Measurements from ENCODE around the gene SURF1.
"Not testable (repeated sequence)": the region's sequence is repeated elsewhere in the genome, so short reads cannot be mapped to it uniquely, and the experiment has no call there.

Gene SURF1

GRCh38 chr9:133356391-133357091, at the start of gene SURF1, which contains the start of gene SURF2:
Gene SURF1, minus strand, starts transcription at chr9:133356487. Its CDS starts 34 bp downstream, at chr9:133356453.
Gene SURF2, plus strand, starts transcription at chr9:133356550. Its CDS starts 43 bp downstream, at chr9:133356593.
- peak; percentile 44 for DNase-seq

GRCh38 chr9:133405508-133406438, 49.5 kb upstream of the SURF1 start:
- no peak for DNase-seq

GRCh38 chr9:133404454-133405002, 48.2 kb upstream of the SURF1 start:
- no peak for DNase-seq

GRCh38 chr9:133403766-133404453, 47.6 kb upstream of the SURF1 start:
- DNase-seq, result no peak

GRCh38 chr9:133402689-133403088, 46.4 kb upstream of the SURF1 start:
- DNase-seq, result no peak

GRCh38 chr9:133401588-133401987, 45.3 kb upstream of the SURF1 start:
- no peak for DNase-seq

GRCh38 chr9:133400292-133400691, 44.0 kb upstream of the SURF1 start:
- DNase-seq, result no peak

GRCh38 chr9:133397895-133398294, 41.6 kb upstream of the SURF1 start:
- no peak for DNase-seq

GRCh38 chr9:133397370-133397769, 41.1 kb upstream of the SURF1 start:
- no peak for DNase-seq

GRCh38 chr9:133396952-133397351, 40.7 kb upstream of the SURF1 start:
- DNase-seq, result no peak

GRCh38 chr9:133394687-133395271, 38.5 kb upstream of the SURF1 start:
- DNase-seq, result no peak

- no peak for DNase-seq
Observed at GRCh38 chr9:133393399-133393798, 37.1 kb upstream of the SURF1 start.

- DNase-seq, result not testable (repeated sequence)
Observed at GRCh38 chr9:133392308-133392707, 36.0 kb upstream of the SURF1 start.

- not testable (repeated sequence) for DNase-seq
Observed at GRCh38 chr9:133391449-133391848, 35.2 kb upstream of the SURF1 start.

- no peak for DNase-seq
Observed at GRCh38 chr9:133390713-133391112, 34.4 kb upstream of the SURF1 start.

GRCh38 chr9:133389562-133389961, 33.3 kb upstream of the SURF1 start:
- no peak for DNase-seq

- DNase-seq, result no peak
Observed at GRCh38 chr9:133389025-133389557, 32.8 kb upstream of the SURF1 start.

- no peak for DNase-seq
Observed at GRCh38 chr9:133387680-133388079, 31.4 kb upstream of the SURF1 start.

GRCh38 chr9:133386338-133386737, 30.1 kb upstream of the SURF1 start:
- DNase-seq, result no peak

- DNase-seq, result no peak
Observed at GRCh38 chr9:133385452-133385851, 29.2 kb upstream of the SURF1 start.

GRCh38 chr9:133384736-133385321, 28.5 kb upstream of the SURF1 start:
- DNase-seq, result no peak

- DNase-seq, result no peak
Observed at GRCh38 chr9:133383438-133383837, 27.2 kb upstream of the SURF1 start.
